GM19193 (cell line): ENCODE data around the gene CCDC102A.

Experiments
- POLR2A ChIP-seq: IDR thresholded peaks from 4 replicates; pipeline ENCODE4 v1.6.1; 2011; ENCODE audit not compliant: insufficient read depth, insufficient read length; ENCODE audit errors: extremely low read depth

The CCDC102A gene

DNA sequence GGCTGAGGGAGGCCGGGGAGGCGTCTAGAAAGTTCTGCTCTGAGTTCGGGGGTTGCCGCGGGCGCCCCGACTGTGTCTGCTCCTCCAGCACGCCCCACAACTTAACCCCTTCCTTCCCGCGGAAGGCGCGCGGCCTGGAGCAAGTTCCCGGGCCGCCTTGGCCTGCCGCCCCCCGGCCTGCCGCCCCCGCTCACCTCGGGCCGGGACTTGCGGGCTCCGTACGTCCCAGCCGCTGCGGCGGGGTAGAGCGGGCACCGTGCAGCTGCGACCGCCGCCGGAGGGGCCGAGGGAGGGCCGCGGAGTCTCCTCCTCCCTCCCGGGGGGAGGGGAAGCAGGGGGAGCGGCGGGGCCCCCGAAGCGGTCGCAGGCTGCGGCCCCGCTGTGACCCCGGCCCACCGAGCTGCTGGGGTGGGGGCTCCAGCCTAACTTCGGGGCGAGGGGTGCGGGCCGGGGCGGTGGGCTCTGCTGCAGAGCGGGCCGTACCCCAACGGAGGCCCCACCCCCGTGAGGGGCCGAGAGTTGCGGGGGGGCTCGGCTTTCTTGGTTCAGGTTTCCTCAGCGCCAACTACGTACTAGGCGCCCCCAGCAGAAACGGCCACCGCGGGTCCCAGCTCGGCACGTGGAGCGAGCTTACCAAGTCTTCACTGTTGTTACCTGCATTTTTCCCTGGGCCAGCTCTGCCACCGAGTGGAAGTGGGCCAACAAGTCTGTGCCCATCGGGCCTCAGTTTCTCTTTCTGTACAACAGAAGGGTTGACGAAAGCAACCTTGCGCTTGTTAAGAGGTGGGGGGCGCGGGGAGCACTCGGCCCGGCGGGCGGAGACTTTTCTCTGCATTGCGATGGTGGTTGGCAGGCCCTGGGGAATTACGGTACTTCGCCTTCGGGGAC lies at the start of gene CCDC102A:
Gene CCDC102A (minus strand): TSS at position 266 of the 888 bp plus-strand sequence. CDS start 7,394 bp downstream, outside the sequence.
- peak; percentile 10 for TF ChIP-seq POLR2A

GRCh38 chr16:57585051-57585687 lies 48.8 kb upstream of the CCDC102A start:
- no peak for TF ChIP-seq POLR2A

DNA sequence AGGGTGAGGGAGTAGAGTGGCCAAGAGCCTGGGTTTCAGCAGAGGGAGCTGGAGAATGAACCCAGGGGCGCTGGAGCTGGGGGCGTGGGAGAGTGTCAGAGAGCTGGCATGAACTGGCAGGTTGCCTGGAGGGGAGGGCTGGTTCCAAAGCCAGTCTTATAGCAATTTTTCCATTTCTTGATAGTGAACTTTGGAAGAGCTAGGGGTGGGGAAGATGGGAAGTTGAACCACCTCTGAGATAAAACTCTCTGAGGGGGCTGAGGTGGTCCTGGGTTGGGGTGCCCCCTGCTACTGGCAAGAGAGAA lies 42.9 kb upstream of the CCDC102A start:
- TF ChIP-seq POLR2A: no peak

- no peak for TF ChIP-seq POLR2A
Observed at GRCh38 chr16:57578521-57579360, 42.4 kb upstream of the CCDC102A start.

DNA sequence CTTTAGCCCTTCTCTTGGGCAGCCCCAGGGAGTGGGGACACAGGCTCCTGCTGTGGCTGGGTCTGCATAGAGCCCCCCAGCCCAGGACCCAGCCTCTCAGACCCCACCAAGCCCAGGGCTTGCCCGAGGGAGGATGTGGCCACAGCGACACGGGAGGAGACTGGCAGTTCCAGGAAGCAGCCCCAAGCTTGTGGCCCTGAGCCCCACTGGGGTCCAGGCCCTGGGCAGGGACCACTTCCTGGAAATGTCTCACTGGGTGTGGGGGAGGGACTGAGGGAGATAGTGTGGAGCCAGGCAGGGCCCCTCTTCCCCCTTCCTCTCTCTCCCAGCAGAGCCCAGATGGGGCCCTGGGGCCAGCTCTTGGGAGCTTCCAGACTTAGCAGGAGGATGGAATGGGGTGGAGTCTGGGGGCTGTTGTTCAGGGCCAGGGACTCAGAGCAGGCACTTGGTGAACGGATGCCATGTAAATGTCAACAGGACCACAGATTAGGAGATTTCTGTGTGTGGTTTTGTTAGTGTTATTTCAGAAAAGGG lies 41.4 kb upstream of the CCDC102A start:
- TF ChIP-seq POLR2A: no peak

GRCh38 chr16:57577214-57577613 lies 40.8 kb upstream of the CCDC102A start:
- TF ChIP-seq POLR2A: no peak

GRCh38 chr16:57576429-57576870 lies 40.1 kb upstream of the CCDC102A start:
- TF ChIP-seq POLR2A: no peak

- TF ChIP-seq POLR2A: peak; percentile 6
Observed at GRCh38 chr16:57575468-57576277, 39.3 kb upstream of the CCDC102A start.

GRCh38 chr16:57574646-57575467 lies 38.5 kb upstream of the CCDC102A start:
- TF ChIP-seq POLR2A: no peak

DNA sequence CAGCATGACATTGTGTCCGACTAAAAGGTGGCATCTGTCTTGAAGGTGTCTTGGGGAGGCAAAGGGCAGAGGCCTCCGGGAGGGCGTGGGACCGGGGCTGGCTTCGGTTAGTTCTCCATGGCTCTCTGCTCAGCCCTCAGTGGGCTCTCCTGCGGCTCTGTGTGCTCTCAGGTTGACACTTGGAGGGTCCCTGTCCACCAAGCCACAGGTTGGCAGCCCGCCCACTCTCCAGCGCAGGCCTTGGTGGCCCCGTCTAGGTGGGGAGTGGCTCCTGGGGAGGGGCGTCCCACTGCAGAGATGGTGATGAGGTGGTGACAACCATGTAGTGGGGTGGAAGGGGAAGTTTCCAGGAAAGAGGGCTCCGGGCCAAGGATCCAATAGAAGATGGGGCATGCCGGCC lies 37.7 kb upstream of the CCDC102A start:
- TF ChIP-seq POLR2A: no peak

GRCh38 chr16:57572978-57573728 lies 36.8 kb upstream of the CCDC102A start:
- TF ChIP-seq POLR2A: no peak

DNA sequence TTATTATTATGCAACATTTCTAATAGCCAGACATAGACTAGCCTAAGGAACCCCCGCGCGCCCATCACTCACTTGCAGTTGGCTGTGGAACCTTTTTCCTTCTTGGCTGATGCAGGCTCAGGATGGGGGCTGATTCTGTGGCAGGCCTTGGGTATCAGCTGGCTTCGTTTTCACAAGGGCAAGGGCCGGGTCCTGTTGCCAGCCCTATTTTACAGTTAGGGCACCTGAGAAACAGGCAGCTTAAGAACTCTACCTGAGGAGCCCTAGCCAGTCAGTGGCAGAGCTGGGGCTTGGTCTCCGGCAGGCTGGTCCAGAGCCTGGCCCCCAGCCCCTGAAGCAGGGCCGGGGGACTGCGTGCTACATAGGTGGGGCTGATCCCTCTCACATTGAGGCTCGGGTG lies 34.7 kb upstream of the CCDC102A start:
- no peak for TF ChIP-seq POLR2A

DNA sequence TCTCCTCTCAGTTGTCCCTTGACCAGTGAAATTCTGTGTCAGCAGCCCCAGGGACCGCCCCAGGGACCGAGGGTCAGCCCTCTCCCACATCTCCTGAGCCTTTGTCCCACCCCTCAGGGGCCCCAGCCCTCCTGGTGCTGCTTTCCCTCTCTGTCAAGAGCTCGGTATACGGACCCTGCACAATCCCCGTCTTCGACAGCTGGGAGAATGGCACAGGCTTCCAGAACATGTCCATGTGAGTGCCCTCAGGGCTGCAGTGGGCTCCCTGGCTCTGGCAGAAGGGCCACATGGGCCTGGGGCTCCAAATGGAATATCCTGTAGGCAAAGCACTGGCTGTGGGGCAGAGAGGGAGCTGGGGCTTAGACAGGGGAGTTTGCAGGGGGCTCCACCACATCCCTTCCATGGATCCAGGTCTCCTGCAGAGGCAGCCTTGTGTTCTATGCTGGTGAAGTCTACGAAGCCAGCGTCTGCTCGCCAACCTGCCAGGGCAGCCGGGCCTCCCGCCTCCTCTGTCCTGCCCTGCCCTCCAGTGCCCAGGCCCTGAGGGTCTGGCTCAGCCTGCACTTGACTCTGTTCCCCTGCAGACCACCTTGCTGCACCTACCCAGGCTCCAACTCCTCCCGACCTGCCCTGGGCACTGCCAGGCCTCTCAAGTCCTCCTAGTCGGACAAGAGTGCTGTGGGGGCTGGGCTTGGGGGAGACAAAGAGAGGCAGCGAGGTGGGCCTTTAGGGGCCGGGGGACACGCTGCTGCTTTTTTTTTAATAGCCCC lies 34.1 kb upstream of the CCDC102A start:
- TF ChIP-seq POLR2A: no peak
